HUES48 (cell line): ENCODE results near the gene P2RY12.

Source experiments
- H3K27ac ChIP-seq: one replicate; pipeline ENCODE4 v1.7.0; 2013; ENCODE audit warnings: low read depth, low read length, inconsistent platforms
- H3K27me3 ChIP-seq: 2 replicates; pipeline ENCODE4 v1.6.1; 2013; ENCODE audit warnings: mild to moderate bottlenecking, low read length; ENCODE audit not compliant: control insufficient read depth, insufficient read depth
- H3K36me3 ChIP-seq: 2 replicates; pipeline ENCODE4 v1.6.1; 2013; ENCODE audit warnings: low read length; ENCODE audit not compliant: control insufficient read depth, insufficient read depth
- H3K4me1 ChIP-seq: 2 replicates; pipeline ENCODE4 v1.6.1; 2013; ENCODE audit warnings: mild to moderate bottlenecking, low read length; ENCODE audit not compliant: control insufficient read depth, insufficient read depth
- H3K4me3 ChIP-seq: 2 replicates; pipeline ENCODE4 v1.5.1; 2013; ENCODE audit warnings: mild to moderate bottlenecking, low read depth, low read length
- H3K9ac ChIP-seq: 2 replicates; pipeline ENCODE4 v1.6.1; 2013; ENCODE audit warnings: mild to moderate bottlenecking, low read depth, low read length, moderate library complexity
- H3K9me3 ChIP-seq: 2 replicates; pipeline ENCODE4 v1.6.1; 2013; ENCODE audit warnings: low read length; ENCODE audit not compliant: control insufficient read depth, insufficient read depth

P2RY12 gene

DNA sequence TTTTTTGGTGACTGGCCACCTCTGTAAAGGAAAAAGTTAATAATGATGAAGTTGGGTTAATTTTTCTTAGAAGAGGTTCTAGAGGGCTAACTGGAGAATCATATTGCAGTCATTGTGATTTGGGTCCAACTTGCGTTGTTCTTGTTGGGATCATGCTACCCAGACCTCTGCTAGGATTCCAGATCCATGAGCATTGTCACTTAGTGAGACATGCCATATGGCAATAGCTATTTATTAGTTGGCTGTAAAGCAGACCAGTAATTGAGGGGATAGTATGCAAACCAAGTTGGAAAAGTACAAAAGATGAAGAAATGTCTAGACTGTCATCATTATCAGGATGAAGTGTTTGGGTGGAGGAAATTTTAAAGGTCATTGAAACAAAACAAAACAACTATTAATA, 30.7 kb upstream of the P2RY12 start:
- no peak overlapping the region for H3K9ac ChIP-seq
- H3K9me3 ChIP-seq = no peaks in the 10 kb centered on the region
- H3K4me1 ChIP-seq = peaks cover 3% of the 10 kb centered on the region; the same call in 1 of the 2 replicates
- H3K27ac ChIP-seq = no peak overlapping the region
- no peak overlapping the region for H3K4me3 ChIP-seq
- H3K27me3 ChIP-seq = no peaks in the 10 kb centered on the region
- peaks cover 8% of the 10 kb centered on the region for H3K36me3 ChIP-seq

DNA sequence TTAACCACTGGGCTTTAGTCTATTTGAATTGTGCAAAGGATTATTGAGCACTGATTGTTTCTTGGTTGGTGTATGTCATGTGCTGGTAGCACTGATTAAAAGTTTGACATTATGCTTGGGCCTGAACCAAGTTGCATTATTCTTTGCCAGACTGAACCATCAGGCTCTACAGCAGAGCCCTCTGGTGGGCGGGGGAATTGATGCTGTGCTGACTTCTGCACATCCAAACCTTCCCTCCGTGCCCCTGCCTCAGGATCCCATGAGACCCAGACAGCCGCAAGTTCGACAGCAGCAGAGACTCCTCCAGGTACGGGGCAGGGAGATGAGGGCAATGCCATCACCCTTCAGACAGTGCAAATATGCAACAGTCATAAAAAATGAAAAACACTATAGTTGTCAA, 28.4 kb upstream of the P2RY12 start:
- Histone ChIP-seq H3K36me3 (peaks cover 8% of the 10 kb centered on the region), H3K4me1 (peaks cover 3% of the 10 kb centered on the region; the same call in 1 of the 2 replicates), H3K9ac (no peak overlapping the region), H3K27ac (no peak overlapping the region), H3K4me3 (no peak overlapping the region), H3K27me3 (no peaks in the 10 kb centered on the region), H3K9me3 (no peaks in the 10 kb centered on the region)

DNA sequence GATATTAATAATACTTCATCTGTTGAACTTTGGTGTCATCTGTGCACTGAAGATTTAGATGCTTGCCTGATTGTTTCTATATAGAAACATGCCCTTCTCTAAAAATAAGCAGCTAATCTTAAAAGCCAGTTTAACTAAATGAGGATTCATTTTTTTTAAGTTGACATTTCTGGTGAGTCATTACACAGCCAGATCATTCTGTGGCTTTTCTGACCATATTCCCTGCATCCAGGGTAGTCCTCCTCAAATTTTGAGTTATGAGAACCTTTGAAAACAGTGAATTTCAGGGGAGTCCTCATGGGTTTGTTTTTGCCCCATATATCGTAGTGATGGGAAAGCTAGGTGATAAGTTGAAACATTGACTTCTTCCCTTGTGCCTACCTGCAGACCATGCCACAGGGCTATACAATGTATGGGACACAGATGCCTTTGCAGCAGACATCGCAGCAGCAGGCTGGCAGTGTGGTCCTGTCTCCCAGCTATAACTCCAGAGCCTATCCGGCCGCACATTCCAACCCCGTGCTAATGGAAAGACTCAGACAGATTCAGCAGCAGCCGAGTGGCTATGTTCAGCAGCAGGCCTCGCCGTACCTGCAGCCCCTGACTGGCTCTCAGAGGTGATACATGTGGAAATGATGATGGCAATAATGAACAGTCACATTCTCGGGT, 26.5 kb upstream of the P2RY12 start:
- Histone ChIP-seq H3K9me3 (no peaks in the 10 kb centered on the region), H3K36me3 (no peaks in the 10 kb centered on the region; the same call in none of the 2 replicates), H3K27me3 (no peaks in the 10 kb centered on the region), H3K9ac (no peak overlapping the region), H3K4me1 (peaks cover 3% of the 10 kb centered on the region; the same call in 1 of the 2 replicates), H3K4me3 (no peak overlapping the region), H3K27ac (no peak overlapping the region)

DNA sequence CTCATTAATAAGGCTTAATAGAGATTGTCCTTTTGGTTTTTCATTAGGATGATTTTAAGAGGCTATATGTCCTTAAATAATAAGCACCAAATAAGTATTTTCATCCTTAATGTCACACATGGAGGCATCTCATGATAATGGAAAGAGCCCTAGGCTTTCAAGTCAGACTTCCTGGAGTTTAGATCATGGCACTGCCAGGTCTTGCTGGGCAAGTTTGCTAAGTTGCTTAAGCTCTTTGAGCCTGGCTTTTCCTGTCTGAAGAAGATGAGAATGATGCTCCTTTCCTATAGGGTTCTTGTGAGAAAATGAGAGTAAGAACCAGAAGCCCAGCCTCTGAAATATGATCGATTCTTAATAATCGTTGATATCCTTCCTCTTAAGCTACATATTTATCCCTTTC, 23.4 kb upstream of the P2RY12 start:
- no peaks in the 10 kb centered on the region; the same call in 1 of the 2 replicates for H3K36me3 ChIP-seq
- H3K27ac ChIP-seq = no peak overlapping the region
- no peaks in the 10 kb centered on the region for H3K9me3 ChIP-seq
- H3K27me3 ChIP-seq = no peaks in the 10 kb centered on the region
- no peak overlapping the region for H3K9ac ChIP-seq
- H3K4me1 ChIP-seq = 0 out of 2 replicates have a peak, but pooled peaks cover 7% of the 10 kb centered on the region
- no peak overlapping the region for H3K4me3 ChIP-seq

DNA sequence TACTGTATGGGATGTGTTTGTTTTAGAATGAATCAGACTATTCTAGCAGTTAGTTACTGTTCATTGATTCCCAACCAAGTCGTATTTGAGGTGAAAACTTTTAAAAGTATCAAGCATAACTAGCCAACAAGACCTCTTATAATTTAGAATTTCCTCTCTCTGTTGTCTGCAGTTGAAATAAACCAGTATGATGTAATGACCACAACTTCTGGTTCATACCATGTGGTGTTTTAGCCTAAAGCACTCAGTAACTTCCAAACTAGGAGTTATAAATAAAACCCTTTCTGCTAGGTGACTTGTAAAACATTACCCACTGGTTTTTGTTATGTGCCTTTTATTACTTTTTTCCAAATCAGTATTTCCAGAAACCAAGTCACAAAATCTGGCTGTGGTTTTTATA, 19.8 kb upstream of the P2RY12 start:
- Histone ChIP-seq H3K27ac (no peak overlapping the region), H3K36me3 (no peaks in the 10 kb centered on the region), H3K4me1 (peaks cover 14% of the 10 kb centered on the region), H3K4me3 (no peak overlapping the region), H3K9ac (no peak overlapping the region), H3K27me3 (no peaks in the 10 kb centered on the region), H3K9me3 (no peaks in the 10 kb centered on the region)

DNA sequence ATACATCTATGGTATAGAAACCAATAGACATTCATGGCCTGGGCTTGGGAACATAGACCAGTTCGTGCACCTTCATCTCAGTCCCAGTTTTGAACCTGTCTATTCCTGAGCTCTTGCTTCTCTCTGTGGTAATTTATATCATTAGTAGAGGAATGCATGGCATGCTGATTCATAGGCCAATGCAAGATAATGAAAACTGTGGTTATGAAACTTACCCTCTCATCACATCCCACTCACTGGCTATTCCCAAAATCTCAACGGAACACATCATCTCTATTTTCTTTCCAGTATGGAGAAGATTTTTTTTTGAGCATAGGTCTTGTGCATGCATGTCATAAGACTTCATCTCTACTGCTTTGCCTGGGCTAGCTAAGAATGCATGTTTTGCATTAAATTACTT, 18.7 kb upstream of the P2RY12 start:
- Histone ChIP-seq H3K4me1 (peaks cover 23% of the 10 kb centered on the region), H3K9ac (no peak overlapping the region), H3K4me3 (no peak overlapping the region), H3K27me3 (no peaks in the 10 kb centered on the region), H3K9me3 (no peaks in the 10 kb centered on the region), H3K36me3 (no peaks in the 10 kb centered on the region), H3K27ac (no peak overlapping the region)

DNA sequence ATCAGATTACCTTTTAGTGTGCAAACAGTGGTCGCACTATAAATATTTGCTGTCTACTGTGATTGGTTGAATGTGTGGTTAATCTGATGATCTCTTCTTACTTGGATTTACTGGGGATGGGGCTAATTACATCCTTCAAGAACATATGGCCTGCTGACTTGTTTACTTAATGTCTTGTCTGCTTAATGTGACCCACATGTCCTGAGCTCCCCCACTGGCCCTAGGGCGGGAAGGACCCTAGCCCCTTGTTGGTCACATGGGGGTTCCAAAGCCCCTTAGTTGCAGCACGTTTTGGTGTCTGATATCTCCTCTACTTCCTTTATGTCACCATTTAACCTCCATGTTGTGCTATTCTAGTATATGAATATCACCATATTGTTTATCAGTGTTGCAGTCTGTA, 17.8 kb upstream of the P2RY12 start:
- no peaks in the 10 kb centered on the region for H3K9me3 ChIP-seq
- no peaks in the 10 kb centered on the region for H3K36me3 ChIP-seq
- H3K4me1 ChIP-seq = peaks cover 23% of the 10 kb centered on the region
- no peak overlapping the region for H3K9ac ChIP-seq
- H3K27me3 ChIP-seq = no peaks in the 10 kb centered on the region
- no peak overlapping the region for H3K4me3 ChIP-seq
- H3K27ac ChIP-seq = no peak overlapping the region

DNA sequence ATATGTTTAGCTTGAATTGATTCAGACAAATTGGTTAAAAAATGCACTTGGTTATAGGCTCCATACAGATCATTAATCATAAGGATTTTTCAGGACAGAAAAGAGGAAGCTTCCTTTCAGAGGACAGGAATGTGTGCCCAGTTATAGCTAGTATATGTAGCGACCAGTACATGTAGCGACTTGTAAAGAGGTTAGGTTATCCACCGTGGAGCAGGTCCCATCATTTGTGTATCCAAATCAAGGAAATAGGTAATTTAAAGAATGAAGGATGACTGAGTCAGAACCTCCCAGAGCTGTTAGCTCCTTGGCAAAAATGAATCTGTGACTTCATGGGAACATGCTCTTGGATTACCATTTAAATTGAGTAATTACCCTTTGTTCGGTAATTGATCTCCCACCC, 15.8 kb upstream of the P2RY12 start:
- Histone ChIP-seq H3K9ac (no peak overlapping the region), H3K4me3 (no peak overlapping the region), H3K27me3 (no peaks in the 10 kb centered on the region), H3K9me3 (no peaks in the 10 kb centered on the region), H3K36me3 (peaks cover 3% of the 10 kb centered on the region; the same call in 1 of the 2 replicates), H3K27ac (no peak overlapping the region), H3K4me1 (peaks cover 23% of the 10 kb centered on the region)

DNA sequence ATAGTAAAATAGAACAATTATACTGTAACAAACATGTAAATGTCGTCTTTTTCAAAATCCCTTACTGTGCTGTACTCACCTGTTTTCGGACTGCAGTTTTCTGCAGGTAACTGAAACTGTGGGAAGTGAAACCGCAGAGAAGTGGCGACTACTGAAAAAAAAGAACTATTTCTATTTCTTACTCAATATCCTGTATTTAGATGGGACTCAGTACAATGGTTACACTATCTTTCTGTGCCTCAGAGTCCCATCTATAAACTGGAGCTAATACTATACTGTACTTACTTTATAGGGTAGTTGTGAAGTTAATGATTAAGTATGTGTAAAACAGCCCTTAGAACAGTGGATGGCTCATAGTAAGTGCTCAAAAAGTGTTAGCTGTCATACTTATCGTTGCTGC, 14.3 kb upstream of the P2RY12 start:
- Histone ChIP-seq H3K27ac (no peak overlapping the region), H3K9me3 (no peaks in the 10 kb centered on the region), H3K4me1 (peaks cover 38% of the 10 kb centered on the region), H3K4me3 (no peak overlapping the region), H3K36me3 (peaks cover 3% of the 10 kb centered on the region; the same call in 1 of the 2 replicates), H3K27me3 (no peaks in the 10 kb centered on the region), H3K9ac (no peak overlapping the region)

DNA sequence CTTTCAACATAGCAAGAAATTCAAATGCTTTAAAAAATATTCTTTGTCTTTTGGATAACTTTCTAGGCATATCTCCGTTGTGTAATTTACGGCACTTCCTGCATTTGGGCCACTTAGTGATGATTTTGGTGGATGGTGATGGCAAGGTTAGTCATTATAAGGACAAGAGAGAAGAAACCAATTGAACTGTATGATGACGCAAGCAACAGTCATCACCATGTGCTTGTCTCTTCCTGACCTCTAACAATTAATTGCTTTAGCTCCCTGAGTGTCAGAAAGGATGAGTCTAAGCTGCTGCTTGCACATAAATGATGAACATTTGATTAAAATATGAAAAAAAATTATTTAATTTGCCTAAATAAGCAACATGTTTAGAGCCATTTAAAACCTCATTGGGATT, 11.3 kb upstream of the P2RY12 start:
- peaks cover 3% of the 10 kb centered on the region; the same call in 1 of the 2 replicates for H3K36me3 ChIP-seq
- H3K4me3 ChIP-seq = no peak overlapping the region
- H3K27me3 ChIP-seq = no peaks in the 10 kb centered on the region
- H3K9ac ChIP-seq = no peak overlapping the region
- no peak overlapping the region for H3K27ac ChIP-seq
- peaks cover 45% of the 10 kb centered on the region for H3K4me1 ChIP-seq
- H3K9me3 ChIP-seq = no peaks in the 10 kb centered on the region

DNA sequence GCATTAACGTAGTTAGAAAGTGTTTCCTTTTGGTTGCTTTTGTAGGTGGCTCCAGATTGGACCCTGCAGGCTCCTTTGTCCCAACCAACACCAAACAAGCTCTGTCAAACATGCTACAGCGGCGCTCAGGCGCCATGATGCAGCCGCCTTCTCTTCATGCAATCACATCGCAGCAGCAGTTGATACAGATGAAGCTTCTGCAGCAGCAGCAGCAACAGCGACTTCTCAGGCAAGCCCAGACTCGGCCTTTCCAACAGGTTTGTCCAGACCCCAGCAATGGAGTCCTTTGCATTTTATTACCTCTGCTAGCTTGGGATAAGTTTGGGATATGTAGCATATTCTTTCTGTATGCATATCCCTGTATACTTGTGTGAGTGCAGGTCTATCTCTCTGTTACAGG, 10.1 kb upstream of the P2RY12 start:
- no peaks in the 10 kb centered on the region for H3K9me3 ChIP-seq
- H3K9ac ChIP-seq = peak overlapping the region; percentile 46
- no peaks in the 10 kb centered on the region for H3K27me3 ChIP-seq
- peaks cover 7% of the 10 kb centered on the region for H3K36me3 ChIP-seq
- H3K4me3 ChIP-seq = no peak overlapping the region
- peaks cover 43% of the 10 kb centered on the region for H3K4me1 ChIP-seq
- H3K27ac ChIP-seq = peak overlapping the region; percentile 96
